HG02981 (cell line): ENCODE data around the gene ARID1B.
A peak's percentile ranks its signal among the peaks of the same experiment; 100 is the strongest.
"Not testable (repeated sequence)": the region's sequence is repeated elsewhere in the genome, so short reads cannot be mapped to it uniquely, and the experiment has no call there.

Source experiments
- ATAC-seq: cut with Tn5 transposase; IDR thresholded peaks from one replicate; pipeline ENCODE4 v1.9.1; 2021; ENCODE audit warnings: mild to moderate bottlenecking, moderate library complexity; ENCODE audit not compliant: unreplicated experiment

ARID1B gene

GRCh38 chr6:156980515-156980914, 203.3 kb downstream of the ARID1B start:
- ATAC-seq, result no peak

GRCh38 chr6:156980948-156981347, 203.8 kb downstream of the ARID1B start:
- ATAC-seq, result no peak

GRCh38 chr6:156982168-156982567, 205.0 kb downstream of the ARID1B start:
- ATAC-seq, result no peak

- not testable (repeated sequence) for ATAC-seq
Observed at GRCh38 chr6:156982864-156983263, 205.7 kb downstream of the ARID1B start.

GRCh38 chr6:156984178-156984738, 207.1 kb downstream of the ARID1B start:
- ATAC-seq, result no peak

- no peak for ATAC-seq
Observed at GRCh38 chr6:156985309-156985708, 208.1 kb downstream of the ARID1B start.

GRCh38 chr6:156988276-156989158, 211.3 kb downstream of the ARID1B start:
- ATAC-seq, result peak; percentile 72

- ATAC-seq, result no peak
Observed at GRCh38 chr6:156989159-156989806, 212.1 kb downstream of the ARID1B start.

- ATAC-seq, result no peak
Observed at GRCh38 chr6:156992020-156992804, 215.0 kb downstream of the ARID1B start.

- no peak for ATAC-seq
Observed at GRCh38 chr6:156993713-156994112, 216.5 kb downstream of the ARID1B start.

GRCh38 chr6:156994215-156995076, 217.3 kb downstream of the ARID1B start:
- ATAC-seq, result no peak

GRCh38 chr6:156995502-156995901, 218.3 kb downstream of the ARID1B start:
- no peak for ATAC-seq

GRCh38 chr6:156996265-156996664, 219.1 kb downstream of the ARID1B start:
- no peak for ATAC-seq

GRCh38 chr6:156998794-156999330, 221.7 kb downstream of the ARID1B start:
- ATAC-seq, result no peak

- no peak for ATAC-seq
Observed at GRCh38 chr6:156999762-157000161, 222.6 kb downstream of the ARID1B start.

GRCh38 chr6:157001716-157002115, 224.5 kb downstream of the ARID1B start:
- no peak for ATAC-seq

- ATAC-seq, result no peak
Observed at GRCh38 chr6:157002774-157003173, 225.6 kb downstream of the ARID1B start.

GRCh38 chr6:157005940-157006339, 228.8 kb downstream of the ARID1B start:
- ATAC-seq, result no peak

GRCh38 chr6:157008568-157008967, 231.4 kb downstream of the ARID1B start:
- ATAC-seq, result no peak

GRCh38 chr6:157012355-157012754, 235.2 kb downstream of the ARID1B start:
- ATAC-seq, result no peak
